Non-pigmented ciliary epithelial cell (primary cell): ENCODE data around the gene FAM32A.
"Not testable (repeated sequence)": the region's sequence is repeated elsewhere in the genome, so short reads cannot be mapped to it uniquely, and the experiment has no call there.

Experiments
- DNase-seq: peaks from one replicate; pipeline ENCODE4 v3.0.0-alpha.2; 2010; ENCODE audit warnings: low read depth

The FAM32A gene

DNA sequence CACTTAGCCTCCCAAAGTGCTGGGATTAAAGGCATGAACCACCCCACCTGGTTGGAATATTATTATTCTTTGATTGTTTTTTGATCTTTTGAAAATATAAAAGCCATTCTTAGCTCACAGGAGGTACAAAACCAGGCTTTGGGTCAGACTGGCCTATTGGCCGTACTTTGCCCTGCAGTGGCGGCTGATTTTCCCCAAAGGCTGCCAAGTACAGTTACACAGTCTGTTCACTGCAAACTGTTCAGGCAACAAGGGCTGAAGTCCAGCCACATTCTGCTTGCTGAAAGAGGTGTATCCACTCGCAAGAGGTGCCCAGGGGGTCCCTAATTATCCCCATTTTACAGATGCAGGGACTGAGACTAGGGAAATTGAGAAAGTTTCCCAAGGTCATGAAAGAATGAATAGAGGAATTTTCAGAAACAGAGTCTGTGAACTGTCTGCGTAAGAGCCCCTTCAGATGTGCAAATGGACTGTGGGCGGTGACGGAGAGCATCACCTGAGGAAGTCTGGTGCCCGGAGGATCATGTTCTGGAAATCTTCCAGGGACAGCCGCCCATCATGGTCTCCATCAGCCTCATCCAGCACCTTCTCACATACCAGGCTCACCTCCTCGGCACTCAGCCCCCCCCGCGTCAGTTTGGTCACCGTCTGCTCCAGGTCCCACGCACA lies 20.9 kb upstream of the FAM32A start:
- no peak for DNase-seq

DNA sequence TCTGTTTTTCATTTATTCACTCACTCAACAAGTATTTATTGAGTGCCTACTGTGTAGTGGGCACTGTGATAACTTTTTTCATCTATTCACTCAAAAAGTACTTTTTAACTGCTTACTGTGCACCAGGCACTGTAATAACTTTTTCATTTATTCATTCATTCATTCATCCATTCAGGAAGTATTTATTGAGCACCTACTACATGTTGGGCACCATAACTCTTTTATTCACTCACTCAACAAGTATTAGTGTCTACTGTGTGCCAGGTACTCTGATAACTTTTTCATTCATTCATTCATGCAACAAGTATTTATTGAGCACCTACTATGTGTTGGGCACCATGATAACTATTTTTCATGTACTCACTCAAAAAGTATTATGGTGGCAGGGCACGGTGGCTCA lies 18.8 kb upstream of the FAM32A start:
- DNase-seq: no peak

DNA sequence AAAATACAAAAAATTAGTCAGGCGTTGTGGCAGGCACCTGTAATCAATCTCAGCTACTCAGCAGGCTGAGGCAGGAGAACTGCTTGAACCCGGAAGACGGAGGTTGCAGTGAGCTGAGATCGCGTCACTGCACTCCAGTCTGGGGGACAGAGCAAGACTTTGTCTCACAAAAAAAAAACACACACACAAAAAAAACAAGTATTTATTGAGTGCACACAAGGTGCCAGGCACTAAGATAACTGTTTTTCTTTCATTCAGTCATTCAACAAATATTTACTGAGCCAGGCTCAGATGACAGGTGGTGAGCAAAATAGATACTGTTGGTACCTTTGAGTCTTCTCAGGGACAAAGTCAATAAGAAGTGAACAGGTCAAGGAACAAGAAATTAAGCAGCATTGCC lies 18.2 kb upstream of the FAM32A start:
- no peak for DNase-seq

- no peak for DNase-seq
These were observed 16.6 kb upstream of the FAM32A start for GRCh38 chr19:16168465-16169081.

- no peak for DNase-seq
These were observed 15.1 kb upstream of the FAM32A start for GRCh38 chr19:16170134-16170533.

GRCh38 chr19:16175954-16176353 lies 9.3 kb upstream of the FAM32A start:
- DNase-seq: no peak

- not testable (repeated sequence) for DNase-seq
These were observed 6.3 kb upstream of the FAM32A start for GRCh38 chr19:16178866-16179265.

GRCh38 chr19:16180611-16181010 lies 4.6 kb upstream of the FAM32A start:
- DNase-seq: no peak

GRCh38 chr19:16184665-16185122 lies 516 bp upstream of the FAM32A start:
- no peak for DNase-seq

GRCh38 chr19:16185768-16186123 lies 536 bp downstream of the FAM32A start:
- no peak for DNase-seq

DNA sequence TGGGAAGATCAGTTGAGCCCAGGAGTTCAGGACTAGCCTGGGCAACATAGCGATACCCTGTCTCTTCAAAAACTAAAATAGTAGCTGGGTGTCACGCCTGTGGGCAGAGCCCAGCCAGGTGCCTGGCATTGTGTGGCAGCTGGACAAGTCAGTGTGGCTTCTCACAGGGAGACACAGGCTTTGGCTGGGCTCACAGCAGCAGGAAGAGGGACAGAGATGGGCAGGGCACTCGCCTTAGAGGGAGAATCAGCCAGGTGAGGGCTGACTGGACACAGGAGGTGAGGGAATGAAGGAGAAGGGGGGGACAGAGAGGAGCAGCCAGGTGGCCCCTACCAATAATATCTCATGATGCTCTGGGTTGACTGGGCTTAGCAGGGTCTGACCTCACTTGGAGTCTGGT lies 3.3 kb downstream of the FAM32A start:
- no peak for DNase-seq

GRCh38 chr19:16190198-16190597 lies 5.0 kb downstream of the FAM32A start:
- DNase-seq: no peak

DNA sequence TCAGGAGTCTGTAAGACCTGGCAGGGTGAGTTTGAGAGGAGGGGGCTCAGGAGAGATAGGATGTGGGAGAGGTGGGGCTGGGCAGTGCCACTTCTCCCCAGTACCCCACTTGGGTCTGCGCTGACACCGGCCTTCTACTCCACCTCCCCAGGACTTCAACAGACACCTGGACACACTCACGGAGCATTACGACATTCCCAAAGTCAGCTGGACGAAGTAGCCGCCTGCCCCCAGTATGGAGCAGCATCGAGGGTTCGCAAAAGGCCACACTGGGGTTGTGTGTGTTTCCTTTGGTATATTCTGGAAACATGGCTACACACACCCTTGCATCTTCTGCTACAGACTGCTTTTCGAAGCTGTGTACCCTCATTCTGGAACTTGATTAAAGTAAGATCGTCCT lies 5.5 kb downstream of the FAM32A start:
- no peak for DNase-seq

DNA sequence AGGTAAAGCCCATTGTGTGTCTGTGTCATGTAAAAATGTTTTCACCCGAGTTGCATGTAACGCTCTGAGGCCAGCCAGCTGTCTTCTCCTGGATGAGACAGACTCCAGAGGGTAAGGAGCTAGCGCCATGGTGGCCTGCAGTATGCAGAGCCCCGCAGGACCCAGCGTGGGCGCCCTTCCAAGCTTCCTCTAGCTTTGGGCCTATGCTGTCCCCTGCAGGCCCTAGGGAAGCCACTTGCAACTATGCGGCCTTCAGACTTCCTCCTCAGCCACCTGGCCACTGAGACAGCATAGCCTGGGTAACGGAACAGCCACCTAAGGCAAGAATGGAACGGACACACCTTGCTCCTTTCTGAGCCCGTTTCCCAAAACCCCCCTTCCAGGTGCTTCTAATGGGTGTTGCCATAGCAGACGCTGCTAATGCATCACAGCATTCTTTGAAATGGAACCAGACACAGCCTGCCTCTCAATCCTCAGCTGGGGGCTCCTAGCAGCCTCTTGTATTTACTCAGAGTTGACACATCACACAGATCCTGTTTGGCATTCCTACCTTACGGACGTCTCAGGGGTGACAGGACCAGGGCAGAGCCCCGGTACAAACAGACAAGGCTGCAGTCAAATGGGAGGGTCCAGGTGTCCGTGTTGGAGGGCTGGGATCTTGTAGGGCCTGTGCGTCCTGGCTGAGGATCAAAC lies 6.2 kb downstream of the FAM32A start:
- DNase-seq: no peak

DNA sequence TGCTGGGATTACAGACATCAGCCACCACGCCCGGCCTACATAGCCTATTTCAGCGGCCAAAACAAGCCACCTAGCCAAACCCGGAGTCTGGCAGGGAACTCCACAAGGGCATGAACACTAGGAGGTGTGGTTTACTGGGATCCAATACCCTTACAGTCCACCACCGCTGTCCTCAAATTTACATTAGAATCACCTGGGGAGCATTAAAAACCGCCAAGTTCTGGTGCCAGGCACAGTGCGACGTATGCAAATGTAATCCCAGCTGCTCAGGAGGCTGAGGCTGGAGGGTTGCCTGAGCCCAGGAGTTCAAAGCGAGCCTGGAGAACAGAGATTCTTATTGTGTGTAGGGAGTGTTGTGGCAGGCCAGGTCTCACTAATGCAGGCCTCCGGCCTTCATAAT lies 8.3 kb downstream of the FAM32A start:
- no peak for DNase-seq

- DNase-seq: peak; percentile 55
These were observed 12.0 kb downstream of the FAM32A start for GRCh38 chr19:16197188-16197621.

- peak; percentile 73 for DNase-seq
These were observed 12.6 kb downstream of the FAM32A start, which contains the start of gene AP1M1 for GRCh38 chr19:16197622-16198369. Gene AP1M1, plus strand, starts transcription at chr19:16197911. Its CDS starts 116 bp downstream, at chr19:16198027.

- no peak for DNase-seq
These were observed 13.1 kb downstream of the FAM32A start for GRCh38 chr19:16198370-16198651.

DNA sequence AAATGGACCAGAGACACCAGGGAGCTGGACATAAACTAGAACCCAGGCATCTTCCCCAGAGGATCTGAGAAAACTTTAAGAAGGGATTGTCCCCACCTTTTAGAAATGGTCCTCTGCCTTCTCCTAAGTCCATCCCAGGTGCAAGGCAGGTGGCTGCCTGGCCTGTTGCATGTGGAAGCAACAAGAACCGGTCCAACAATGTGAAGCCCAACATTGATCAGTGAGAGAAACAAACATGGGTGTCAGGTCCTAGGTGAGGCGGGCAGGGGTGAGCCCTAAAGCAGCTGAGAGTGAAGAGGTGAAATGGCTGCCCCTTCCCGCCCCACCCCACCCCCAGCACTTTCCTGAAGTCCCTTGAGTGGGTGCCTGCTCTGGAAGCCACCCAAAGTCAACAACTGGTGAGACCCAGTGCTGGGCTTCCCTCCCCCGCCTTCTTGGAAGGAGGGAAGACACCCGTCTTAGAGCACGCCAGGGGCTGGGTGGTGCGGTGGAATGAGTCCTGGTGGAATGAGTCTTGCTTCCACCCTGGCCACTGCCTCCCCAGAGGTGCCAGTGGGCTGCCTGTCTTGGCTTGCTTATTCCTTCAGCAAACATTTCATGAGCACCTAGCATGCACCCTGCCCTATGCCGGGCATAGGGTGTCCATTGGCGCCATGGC lies 14.2 kb downstream of the FAM32A start:
- DNase-seq: no peak

- DNase-seq: no peak
These were observed 15.1 kb downstream of the FAM32A start for GRCh38 chr19:16200038-16201010.

DNA sequence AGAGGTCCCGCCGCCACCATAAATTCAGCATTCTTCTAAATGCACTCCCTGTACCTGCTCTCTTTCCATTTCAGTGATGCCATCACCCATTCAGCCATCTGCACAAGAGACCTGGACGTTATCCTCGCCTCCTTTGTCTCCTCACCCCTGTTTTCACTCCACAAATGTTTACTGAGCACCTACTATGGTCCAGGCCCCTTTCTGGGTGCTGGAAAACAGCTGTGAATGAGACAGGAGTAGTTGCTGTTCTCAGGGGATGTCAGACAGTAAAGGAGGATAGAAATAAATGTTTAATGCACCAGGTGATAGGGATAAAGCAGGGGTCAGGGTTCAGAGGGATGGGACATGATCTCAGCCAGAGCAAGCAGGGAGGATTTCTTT lies 15.8 kb downstream of the FAM32A start:
- no peak for DNase-seq
